GM19395 (cell line): Measurements from ENCODE around the gene FGR.

ENCODE experiments used
- ATAC-seq: cut with Tn5 transposase; IDR thresholded peaks from one replicate; pipeline ENCODE4 v1.9.1; 2021; ENCODE audit warnings: mild to moderate bottlenecking, moderate library complexity; ENCODE audit not compliant: unreplicated experiment

FGR gene

DNA sequence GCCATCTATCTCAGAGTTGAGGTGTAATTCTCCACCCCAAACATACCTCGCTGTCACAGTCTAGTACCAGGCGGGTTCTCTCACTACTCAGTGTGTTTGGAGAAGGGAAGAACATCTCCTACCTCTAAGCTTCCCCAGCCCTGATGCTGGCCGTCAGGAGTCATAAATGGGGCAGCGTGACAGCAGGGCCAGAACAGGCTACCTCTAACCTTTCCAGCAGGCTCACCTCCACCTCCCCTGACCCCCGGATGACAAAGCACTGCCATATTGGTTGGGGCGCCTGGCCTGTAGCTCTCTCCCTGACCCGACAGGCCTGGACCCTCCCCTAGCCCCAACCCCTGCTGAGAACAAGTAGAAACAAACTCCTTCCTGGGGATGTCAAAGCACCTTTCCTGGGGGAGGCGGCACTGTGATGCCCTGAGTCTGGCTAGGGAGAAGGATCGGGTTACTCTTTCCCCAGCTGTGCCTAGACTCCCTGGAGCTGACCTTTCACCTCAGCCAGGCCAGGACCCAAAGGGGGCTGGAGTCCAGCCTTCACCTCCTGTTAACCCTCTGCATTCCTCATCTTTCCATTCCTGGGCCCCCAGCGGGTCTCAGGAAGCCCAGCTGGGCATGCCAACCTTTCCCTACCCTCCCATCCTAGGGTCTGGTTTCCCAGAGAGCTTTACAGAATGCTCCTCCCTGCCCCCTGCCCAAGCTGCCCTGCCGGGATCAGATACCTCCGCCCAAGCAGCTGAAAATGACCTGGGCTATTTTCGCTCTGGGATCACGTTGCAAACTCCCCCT is 65.3 kb downstream of the FGR start:
- no peak for ATAC-seq

- no peak for ATAC-seq
Measured at GRCh38 chr1:27569088-27569460, 65.9 kb downstream of the FGR start.

DNA sequence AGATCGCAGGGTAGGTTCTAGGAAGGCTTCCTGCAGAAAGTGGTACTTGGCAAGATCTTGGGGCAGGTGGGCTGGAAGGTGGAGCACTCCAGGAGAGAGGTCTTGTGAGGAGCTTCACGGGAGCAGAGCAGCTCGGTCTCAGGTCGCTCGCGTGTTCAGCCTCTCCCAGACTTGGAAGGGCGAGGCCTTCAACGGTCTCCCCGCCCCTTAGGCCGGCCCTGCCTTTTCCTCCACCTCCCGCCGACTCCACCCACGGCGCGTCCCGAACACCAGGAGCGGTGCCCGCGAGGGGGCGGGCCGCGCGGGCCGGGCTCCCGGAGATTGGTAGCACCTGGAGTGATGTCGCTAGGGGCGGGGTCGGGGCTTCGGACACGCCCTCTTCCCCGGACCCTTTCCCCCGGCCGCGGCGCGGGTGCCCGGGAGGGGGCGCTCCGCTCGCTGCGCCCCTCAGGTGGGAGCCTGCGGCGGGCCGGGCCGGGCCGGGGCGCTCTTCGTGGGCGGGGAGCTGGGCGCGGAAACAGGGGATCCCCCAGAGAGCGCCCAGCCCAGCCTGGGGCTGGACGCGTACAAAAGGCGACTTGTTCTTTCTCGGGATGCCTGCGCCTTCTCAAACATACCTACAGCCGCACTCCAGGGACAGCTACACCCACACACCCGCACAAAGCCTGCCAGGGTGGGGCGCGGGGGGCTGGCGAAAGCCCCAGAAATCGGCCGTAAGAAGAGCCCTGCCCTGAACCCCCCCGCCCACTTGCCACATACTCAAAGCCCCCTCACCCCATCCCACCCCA is 66.5 kb downstream of the FGR start:
- ATAC-seq: peak; percentile 89

GRCh38 chr1:27567971-27568299 is 67.0 kb downstream of the FGR start:
- ATAC-seq: no peak

DNA sequence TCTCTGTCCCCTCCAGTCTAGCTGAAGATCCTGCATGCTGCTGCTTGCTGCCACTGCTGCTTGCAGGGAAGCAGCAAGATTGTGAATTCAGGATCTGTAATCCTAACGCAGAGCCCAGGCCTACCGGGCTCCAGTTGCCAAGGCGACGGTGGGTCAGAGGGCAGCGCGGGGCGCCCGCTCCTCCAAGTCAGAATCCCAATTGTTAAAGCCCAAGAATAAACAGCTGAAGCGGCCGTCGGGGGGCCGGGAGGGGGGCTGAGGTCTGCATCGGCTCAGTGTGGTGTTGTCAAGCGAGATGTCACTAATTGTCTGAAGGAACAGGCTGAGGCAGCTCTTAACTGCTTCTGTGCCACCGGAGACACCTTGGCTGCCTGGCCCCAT is 67.8 kb downstream of the FGR start:
- ATAC-seq: no peak

GRCh38 chr1:27566462-27567145 is 68.4 kb downstream of the FGR start:
- ATAC-seq: no peak

GRCh38 chr1:27564710-27565649 is 70.0 kb downstream of the FGR start:
- no peak for ATAC-seq

- no peak for ATAC-seq
Measured at GRCh38 chr1:27563591-27564471, 71.2 kb downstream of the FGR start.

DNA sequence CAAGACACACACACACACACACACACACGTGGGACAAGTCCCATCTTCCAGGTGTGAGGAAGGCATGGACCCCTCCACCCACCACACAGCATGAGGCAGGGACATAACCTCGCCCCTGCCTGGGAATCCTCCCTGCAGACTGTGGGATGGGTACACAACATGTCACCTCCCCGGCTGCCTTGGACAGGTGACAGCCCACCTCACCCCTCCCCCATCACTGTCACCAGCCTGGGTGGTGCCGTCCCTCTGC is 71.7 kb downstream of the FGR start:
- no peak for ATAC-seq

GRCh38 chr1:27562534-27563340 is 72.2 kb downstream of the FGR start:
- no peak for ATAC-seq
